IMR-90 (cell line): ENCODE data around the gene OVCA2. TPM values are rescaled to one million over a fixed set of nuclear protein-coding genes. Genes with fewer than 3 reads are reported as not detected.

Experiments used
- ATAC-seq: fragments of 200-7000 bp; cut with Tn5 transposase; 2 replicates; pipeline ENCODE4 v1.9.1; 2020; ENCODE audit warnings: low read depth, mild to moderate bottlenecking, moderate library complexity
- BruUV-seq: library from RNA; stranded (reverse); fragments of 400-500 nt; replicated peaks from 2 replicates; lab custom pipeline; 2021; lab: Mats Ljungman, UMichigan
- CTCF ChIA-PET: fragments of 300-600 bp; formaldehyde crosslinking; extraction: SDS; loops from one replicate; lab custom pipeline; 2021; ENCODE audit warnings: antibody characterized with exemption; lab: Yijun Ruan, JAX
- POLR2A ChIA-PET: fragments of 300-600 bp; sonication (Branson Sonifier 250); formaldehyde crosslinking; loops from one replicate; lab custom pipeline; 2022; ENCODE audit warnings: antibody characterized with exemption; ENCODE audit not compliant: unreplicated experiment; lab: Charles Lee
- DNase-seq: peaks from one replicate; pipeline ENCODE4 v3.0.0; 2013
- H2AFZ ChIP-seq: replicated peaks from 2 replicates; pipeline ENCODE3; 2013; ENCODE audit warnings: low read length, mild to moderate bottlenecking; ENCODE audit not compliant: poor library complexity
- H2AK5ac ChIP-seq: 2 replicates; pipeline ENCODE4 v1.6.1; 2013; ENCODE audit warnings: low read depth, low read length, inconsistent platforms
- H2AK9ac ChIP-seq: replicated peaks from 2 replicates; pipeline ENCODE3; 2013; ENCODE audit warnings: mild to moderate bottlenecking, low read depth, low read length, moderate library complexity; ENCODE audit not compliant: poor library complexity
- H2BK120ac ChIP-seq: 2 replicates; pipeline ENCODE4 v1.6.1; 2013; ENCODE audit warnings: low read depth, low read length, inconsistent platforms
- H2BK15ac ChIP-seq: 3 replicates; pipeline ENCODE4 v1.6.1; 2013; ENCODE audit warnings: low read depth, low read length, inconsistent platforms
- H2BK20ac ChIP-seq: 2 replicates; pipeline ENCODE4 v1.6.1; 2013; ENCODE audit warnings: low read depth, mild to moderate bottlenecking, inconsistent platforms, low read length, moderate library complexity
- H2BK5ac ChIP-seq: 2 replicates; pipeline ENCODE4 v1.6.1; 2013; ENCODE audit warnings: mild to moderate bottlenecking, low read depth, low read length, inconsistent platforms; ENCODE audit not compliant: poor library complexity, severe bottlenecking
- H3K14ac ChIP-seq: replicated peaks from 2 replicates; pipeline ENCODE4 v1.6.1; 2013; ENCODE audit warnings: low read depth, low read length, inconsistent platforms
- H3K18ac ChIP-seq: 2 replicates; pipeline ENCODE4 v1.6.1; 2013; ENCODE audit warnings: low read depth, low read length, control low read depth
- H3K23ac ChIP-seq: 2 replicates; pipeline ENCODE4 v1.6.1; 2013; ENCODE audit warnings: low read depth, low read length, inconsistent platforms
- H3K27ac ChIP-seq: 2 replicates; pipeline ENCODE4 v1.5.1; 2013; ENCODE audit warnings: mild to moderate bottlenecking, control low read depth, low read length; ENCODE audit not compliant: insufficient read depth
- H3K27me3 ChIP-seq: 2 replicates; pipeline ENCODE4 v1.6.1; 2013; ENCODE audit warnings: low read length; ENCODE audit not compliant: control insufficient read depth, insufficient read depth
- H3K36me3 ChIP-seq: 2 replicates; pipeline ENCODE4 v1.6.1; 2013; ENCODE audit warnings: low read length, mixed read lengths; ENCODE audit not compliant: control insufficient read depth, insufficient read depth
- H3K4ac ChIP-seq: 2 replicates; pipeline ENCODE4 v1.6.1; 2013; ENCODE audit warnings: low read depth, low read length, inconsistent platforms
- H3K4me1 ChIP-seq: 2 replicates; pipeline ENCODE4 v1.6.1; 2013; ENCODE audit warnings: low read length, mixed read lengths; ENCODE audit not compliant: control insufficient read depth, insufficient read depth
- H3K4me2 ChIP-seq: 2 replicates; pipeline ENCODE4 v1.6.1; 2013; ENCODE audit warnings: low read depth, mild to moderate bottlenecking, control low read depth, low read length, moderate library complexity
- H3K4me3 ChIP-seq: 2 replicates; pipeline ENCODE4 v1.5.1; 2013; ENCODE audit warnings: low read depth, mild to moderate bottlenecking, control low read depth, low read length, moderate library complexity; ENCODE audit not compliant: insufficient read depth
- H3K56ac ChIP-seq: 2 replicates; pipeline ENCODE4 v1.6.1; 2013; ENCODE audit warnings: low read length, inconsistent platforms; ENCODE audit not compliant: insufficient read depth; ENCODE audit errors: extremely low read depth
- H3K79me1 ChIP-seq, 2 experiments: 2 replicates each; pipeline ENCODE4 v1.6.1; 2013; ENCODE audit warnings: low read length in 2 of 2, inconsistent platforms in 1 of 2, low read depth in 1 of 2
- H3K9ac ChIP-seq: 2 replicates; pipeline ENCODE4 v1.6.1; 2013; ENCODE audit warnings: low read depth, low read length, control low read depth
- H3K9me1 ChIP-seq: 2 replicates; pipeline ENCODE4 v1.6.1; 2013; ENCODE audit warnings: low read length, inconsistent platforms; ENCODE audit not compliant: insufficient read depth
- H3K9me3 ChIP-seq: 2 replicates; pipeline ENCODE4 v1.6.1; 2013; ENCODE audit warnings: low read length; ENCODE audit not compliant: control insufficient read depth, insufficient read depth
- H4K20me1 ChIP-seq: 2 replicates; pipeline ENCODE4 v1.6.1; 2013; ENCODE audit warnings: low read length, inconsistent platforms; ENCODE audit not compliant: insufficient read depth
- H4K5ac ChIP-seq: 2 replicates; pipeline ENCODE4 v1.6.1; 2013; ENCODE audit warnings: mild to moderate bottlenecking, low read depth, low read length, control low read depth
- H4K8ac ChIP-seq, 2 experiments: 2 replicates each; pipeline ENCODE4 v1.6.1; 2013; ENCODE audit warnings: low read depth in 2 of 2, low read length in 2 of 2, control low read depth in 1 of 2, inconsistent platforms in 1 of 2
- H4K91ac ChIP-seq: 2 replicates; pipeline ENCODE4 v1.6.1; 2013; ENCODE audit warnings: low read depth, low read length, inconsistent platforms; ENCODE audit not compliant: insufficient read depth
- CHD1 ChIP-seq: IDR thresholded peaks from 2 replicates; pipeline ENCODE4 v1.6.1; 2012; ENCODE audit warnings: low read depth, low read length, improper control_type of control experiment
- FOS ChIP-seq: fragments of 150-350 bp; IDR thresholded peaks from 2 replicates; pipeline ENCODE4 v1.6.1; 2016; ENCODE audit warnings: low read depth, low read length
- MAZ ChIP-seq: IDR thresholded peaks from 2 replicates; pipeline ENCODE4 v1.6.1; 2012; ENCODE audit warnings: low read depth, mild to moderate bottlenecking, low read length, improper control_type of control experiment, moderate library complexity, borderline replicate concordance
- NFE2L2 ChIP-seq: fragments of 150-350 bp; IDR thresholded peaks from 2 replicates; pipeline ENCODE4 v1.6.1; 2016; ENCODE audit warnings: low read depth, mild to moderate bottlenecking, low read length
- POLR2A ChIP-seq: IDR thresholded peaks from 2 replicates; pipeline ENCODE4 v1.6.1; 2012; ENCODE audit warnings: mild to moderate bottlenecking, low read depth, low read length
- RCOR1 ChIP-seq: IDR thresholded peaks from 2 replicates; pipeline ENCODE4 v1.6.1; 2012; ENCODE audit warnings: mild to moderate bottlenecking, low read length, improper control_type of control experiment; ENCODE audit not compliant: insufficient replicate concordance
- WGBS, 2 experiments: methylation state at CpG; one replicate each; pipeline versions ENCODE4 v1.1.5 to v1.1.7; 2013; ENCODE audit warnings: missing lambda C conversion rate in 2 of 2; ENCODE audit not compliant: insufficient read length in 1 of 2; ENCODE audit errors: extremely low coverage in 2 of 2; 5-methylcytosine and 5-hydroxymethylcytosine counted together
- dilution Hi-C: fragments of 300-500 bp; cut with HindIII; formaldehyde crosslinking; loops from one replicate; pipeline ENCODE4 v1.14.3; 2018; ENCODE audit warnings: low sequenced_read_pairs; ENCODE audit not compliant: unreplicated experiment
- in situ Hi-C: fragments of 300-500 bp; cut with MboI; formaldehyde crosslinking; loops from 3 replicates; pipeline ENCODE4 v1.14.3; 2019; ENCODE audit warnings: low sequenced_read_pairs, inconsistent platforms, mixed read lengths
- intact Hi-C: fragments of 100-400 bp; cut with micrococcal nuclease; formaldehyde crosslinking; loops from 2 replicates; pipeline ENCODE4 v1.10.0; 2022
- polyA plus RNA-seq, 3 experiments: library from polyadenylated mRNA; depleted of rRNA; stranded (reverse); fragments of >200 nt; gene quantifications; 2 replicates each; pipeline ENCODE4 v1.2.3, GENCODE V29; 2012; ENCODE audit warnings: low replicate concordance in 1 of 3
- total RNA-seq: library from RNA; depleted of rRNA; stranded (reverse); fragments of >200 nt; gene quantifications from 2 replicates; pipeline ENCODE4 v1.2.3, GENCODE V29; 2012

Gene OVCA2
- total and polyA plus RNA-seq, 2 of the 4 experiments (the other 2 are of a cell fraction) = 38.7 to 46.9 TPM

- TF ChIP-seq NFE2L2 = no peak
- no peak for TF ChIP-seq RCOR1
- no peak for TF ChIP-seq POLR2A
- peak; percentile 61 for TF ChIP-seq FOS
Observed at GRCh38 chr17:2053380-2054261, 11.8 kb downstream of the OVCA2 start (continued).

GRCh38 chr17:2054262-2054511, 12.4 kb downstream of the OVCA2 start:
- H4K8ac ChIP-seq = peak overlapping the region in 1 of 2 experiments; percentile 35; a peak in 1 of 4 replicates
- dilution Hi-C loops (no loop called here), in situ Hi-C loops (no loop called here), intact Hi-C loops (loop anchor here (5.0 kb wide), 2 partner anchors 283 to 298 kb away; partner anchors contain the start of genes SGSM2 and TSR1)
- H3K9me3 ChIP-seq = no peaks in the 10 kb centered on the region
- H4K20me1 ChIP-seq = peaks cover 30% of the 10 kb centered on the region
- H3K18ac ChIP-seq = no peak overlapping the region; the same call in 1 of the 2 replicates
- DNase-seq (no peak), ATAC-seq (no peak)
- H2BK120ac ChIP-seq = no peak overlapping the region; the same call in none of the 2 replicates
- no peaks in the 10 kb centered on the region for H3K9me1 ChIP-seq
- 0% methylated on average over 2 of the region's 16 CpGs; no CpG with 5 or more reads in 1 of the 2 experiments for WGBS, 2 experiments
- H3K36me3 ChIP-seq = peaks cover 20% of the 10 kb centered on the region
- H3K27ac ChIP-seq = peak overlapping the region; percentile 54
- BruUV-seq = no TSS peak
- ChIA-PET POLR2A (interaction anchor here (0.6 kb wide), 2 partner anchors 168 to 250 kb away, joined by 3 to 17 read pairs; partner anchors contain the start of gene SRR), CTCF (interaction anchor here (0.6 to 6.3 kb wide), 15 partner anchors 13 to 390 kb away, joined by 3 to 57 read pairs (median 4); partner anchors contain the start of gene TSR1)
- no peak overlapping the region for H4K5ac ChIP-seq
- H2AFZ ChIP-seq = peak overlapping the region; percentile 89
- TF ChIP-seq NFE2L2 (no peak), MAZ (no peak), CHD1 (0 out of 2 replicates have a peak, but pooled peaks have one; percentile 31)
- peak overlapping the region; percentile 75; the same call in 1 of the 2 replicates for H3K23ac ChIP-seq
- H2BK15ac ChIP-seq = no peak overlapping the region
- no peaks in the 10 kb centered on the region for H3K27me3 ChIP-seq
- H2BK20ac ChIP-seq = no peak overlapping the region
- no peak overlapping the region; the same call in 1 of the 2 replicates for H4K91ac ChIP-seq
- peak overlapping the region; percentile 99 for H2AK9ac ChIP-seq
- H3K4me2 ChIP-seq = peak overlapping the region; percentile 78
- H3K4me1 ChIP-seq = peaks cover 15% of the 10 kb centered on the region
- H3K14ac ChIP-seq = no peak overlapping the region
- H3K79me1 ChIP-seq = peaks cover 0 to 17% of the 10 kb centered on the region in 2 experiments; a peak in 2 of 4 replicates
- peak overlapping the region; percentile 63 for H3K4ac ChIP-seq
- no peak overlapping the region for H3K56ac ChIP-seq
- H3K4me3 ChIP-seq = peak overlapping the region; percentile 35
- H3K9ac ChIP-seq = peak overlapping the region; percentile 54
- no peak overlapping the region for H2AK5ac ChIP-seq
- H2BK5ac ChIP-seq = no peak overlapping the region
